Ishikawa (cell line): ENCODE measurements around the gene CHCHD4.

Experiments
- CEBPB ChIP-seq: IDR thresholded peaks from 2 replicates; pipeline ENCODE4 v1.6.1; 2012
- CREB1 ChIP-seq: IDR thresholded peaks from 2 replicates; pipeline ENCODE4 v1.6.1; 2012; ENCODE audit warnings: low read depth
- EP300 ChIP-seq: IDR thresholded peaks from 2 replicates; pipeline ENCODE4 v1.6.1; 2012; ENCODE audit warnings: borderline replicate concordance
- FOXM1 ChIP-seq: IDR thresholded peaks from 2 replicates; pipeline ENCODE4 v1.6.1; 2012; ENCODE audit warnings: low read depth, borderline replicate concordance
- RAD21 ChIP-seq: IDR thresholded peaks from 2 replicates; pipeline ENCODE4 v1.6.1; 2012; ENCODE audit warnings: low read depth
- REST ChIP-seq: IDR thresholded peaks from 2 replicates; pipeline ENCODE4 v1.6.1; 2012; ENCODE audit warnings: low read depth, mild to moderate bottlenecking
- TAF1 ChIP-seq: IDR thresholded peaks from 2 replicates; pipeline ENCODE4 v1.6.1; 2012; ENCODE audit warnings: low read depth, mild to moderate bottlenecking
- TCF12 ChIP-seq: IDR thresholded peaks from 2 replicates; pipeline ENCODE4 v1.6.1; 2012; ENCODE audit warnings: low read depth
- TEAD4 ChIP-seq: IDR thresholded peaks from 2 replicates; pipeline ENCODE4 v1.6.1; 2012
- USF1 ChIP-seq: IDR thresholded peaks from 2 replicates; pipeline ENCODE4 v1.6.1; 2012
- YY1 ChIP-seq: IDR thresholded peaks from 2 replicates; pipeline ENCODE4 v1.6.1; 2012; ENCODE audit warnings: low read depth

GRCh38 chr3:14126887-14127505 is 2.3 kb upstream of the CHCHD4 start:
- TF ChIP-seq FOXM1 (no peak), EP300 (no peak), RAD21 (no peak), TEAD4 (no peak), CREB1 (no peak), YY1 (no peak), CEBPB (no peak), USF1 (no peak), TAF1 (no peak), TCF12 (no peak), REST (no peak)
